ENCODE data around the gene TLR10.
"Not testable (repeated sequence)": the region's sequence is repeated elsewhere in the genome, so short reads cannot be mapped to it uniquely, and the experiment has no call there.

TLR10 gene

GRCh38 chr4:38779790-38780189 lies 3.0 kb downstream of the TLR10 start:
- Histone ChIP-seq H3K4me2 (ENCODE audit: low read length) (no peak overlapping the region), H3K36me3 (replicated peaks; ENCODE audit: low read depth, low read length) (peaks cover 58% of the 10 kb centered on the region), H3K27me3 (ENCODE audit: low read depth, low read length) (no peaks in the 10 kb centered on the region), H2AFZ (ENCODE audit: low read depth, low read length) (no peak overlapping the region), H3K4me3 (ENCODE audit: low read length) (no peak overlapping the region), H3K27ac (ENCODE audit: low read length) (no peak overlapping the region), H3K9me3 (ENCODE audit: insufficient read depth, low read length) (peaks cover 43% of the 10 kb centered on the region), H3K4me1 (ENCODE audit: low read length) (peaks cover 27% of the 10 kb centered on the region), H3K79me2 (ENCODE audit: low read length) (peaks cover 75% of the 10 kb centered on the region), H4K20me1 (ENCODE audit: insufficient read depth, low read length) (no peaks in the 10 kb centered on the region), H3K9ac (ENCODE audit: low read length) (no peak overlapping the region)
- TF ChIP-seq CTCF (IDR thresholded peaks at IDR 0.05; ENCODE audit: low read depth, low read length) (no peak), EZH2phosphoT487 (IDR thresholded peaks at IDR 0.05; ENCODE audit: low read depth) (no peak)

- H4K20me1 ChIP-seq (ENCODE audit: insufficient read depth, low read length); H3K4me2 ChIP-seq (ENCODE audit: low read length); H3K27ac ChIP-seq (ENCODE audit: low read length); H3K4me3 ChIP-seq (ENCODE audit: low read length); H2AFZ ChIP-seq (ENCODE audit: low read depth, low read length); H3K27me3 ChIP-seq (ENCODE audit: low read depth, low read length); H3K9ac ChIP-seq (ENCODE audit: low read length): not testable (repeated sequence)
- Histone ChIP-seq H3K36me3 (replicated peaks; ENCODE audit: low read depth, low read length) (peaks cover 73% of the 10 kb centered on the region), H3K4me1 (ENCODE audit: low read length) (peaks cover 24% of the 10 kb centered on the region), H3K79me2 (ENCODE audit: low read length) (peaks cover 94% of the 10 kb centered on the region), H3K9me3 (ENCODE audit: insufficient read depth, low read length) (peaks cover 61% of the 10 kb centered on the region)
Observed at GRCh38 chr4:38777925-38778324, 4.9 kb downstream of the TLR10 start.

- Histone ChIP-seq H2AFZ (ENCODE audit: low read depth, low read length) (no peak overlapping the region), H3K4me2 (ENCODE audit: low read length) (no peak overlapping the region), H3K4me3 (ENCODE audit: low read length) (no peak overlapping the region), H3K9me3 (ENCODE audit: insufficient read depth, low read length) (peaks cover 64% of the 10 kb centered on the region), H3K27me3 (ENCODE audit: low read depth, low read length) (no peaks in the 10 kb centered on the region), H3K4me1 (ENCODE audit: low read length) (peaks cover 7% of the 10 kb centered on the region), H3K9ac (ENCODE audit: low read length) (no peak overlapping the region), H4K20me1 (ENCODE audit: insufficient read depth, low read length) (no peaks in the 10 kb centered on the region), H3K79me2 (ENCODE audit: low read length) (peaks cover 75% of the 10 kb centered on the region), H3K36me3 (replicated peaks; ENCODE audit: low read depth, low read length) (peaks cover 81% of the 10 kb centered on the region), H3K27ac (ENCODE audit: low read length) (no peak overlapping the region)
- no peak for TF ChIP-seq CTCF (IDR thresholded peaks at IDR 0.05; ENCODE audit: low read depth, low read length)
- TF ChIP-seq EZH2phosphoT487 (IDR thresholded peaks at IDR 0.05; ENCODE audit: low read depth) = no peak
Observed at GRCh38 chr4:38775326-38775725, 7.5 kb downstream of the TLR10 start.

GRCh38 chr4:38774181-38774955 lies 8.4 kb downstream of the TLR10 start:
- Histone ChIP-seq H3K4me3 (ENCODE audit: low read length) (no peak overlapping the region), H2AFZ (ENCODE audit: low read depth, low read length) (no peak overlapping the region), H3K4me2 (ENCODE audit: low read length) (no peak overlapping the region), H3K27me3 (ENCODE audit: low read depth, low read length) (no peaks in the 10 kb centered on the region), H3K36me3 (replicated peaks; ENCODE audit: low read depth, low read length) (peaks cover 77% of the 10 kb centered on the region), H3K9ac (ENCODE audit: low read length) (no peak overlapping the region), H3K9me3 (ENCODE audit: insufficient read depth, low read length) (peaks cover 61% of the 10 kb centered on the region), H3K4me1 (ENCODE audit: low read length) (0 out of 2 replicates have a peak, but pooled peaks cover 3% of the 10 kb centered on the region), H4K20me1 (ENCODE audit: insufficient read depth, low read length) (no peaks in the 10 kb centered on the region), H3K79me2 (ENCODE audit: low read length) (peaks cover 65% of the 10 kb centered on the region), H3K27ac (ENCODE audit: low read length) (no peak overlapping the region)
- TF ChIP-seq EZH2phosphoT487 (IDR thresholded peaks at IDR 0.05; ENCODE audit: low read depth) (no peak), CTCF (IDR thresholded peaks at IDR 0.05; ENCODE audit: low read depth, low read length) (no peak)

- H3K27ac ChIP-seq (ENCODE audit: low read length); H4K20me1 ChIP-seq (ENCODE audit: insufficient read depth, low read length); H3K4me1 ChIP-seq (ENCODE audit: low read length); H2AFZ ChIP-seq (ENCODE audit: low read depth, low read length); H3K4me3 ChIP-seq (ENCODE audit: low read length); H3K4me2 ChIP-seq (ENCODE audit: low read length); H3K27me3 ChIP-seq (ENCODE audit: low read depth, low read length); H3K9ac ChIP-seq (ENCODE audit: low read length): not testable (repeated sequence)
- peaks cover 82% of the 10 kb centered on the region for H3K36me3 ChIP-seq (replicated peaks; ENCODE audit: low read depth, low read length)
- peaks cover 32% of the 10 kb centered on the region for H3K79me2 ChIP-seq (ENCODE audit: low read length)
- H3K9me3 ChIP-seq (ENCODE audit: insufficient read depth, low read length) = peaks cover 41% of the 10 kb centered on the region
Observed at GRCh38 chr4:38770281-38770680, 12.5 kb downstream of the TLR10 start.

Measured in OCI-LY3 (cell line).